Activated naive CD8-positive, alpha-beta T cell treated with anti-CD3 and anti-CD28 coated beads, Interleukin-2, amount 10 ng/mL, durations not matched to agents 7 days and 5 days (primary cell): Measurements from ENCODE around the gene TGFB1I1. TPM values are rescaled to one million over a fixed set of nuclear protein-coding genes. Genes with fewer than 3 reads are reported as not detected.

Source experiments
- ATAC-seq: fragments of 150-1000 bp; cut with Tn5 transposase; one replicate; pipeline ENCODE4 v1.10.0; 2021; ENCODE audit warnings: low read depth, moderate library complexity
- POLR2A ChIA-PET: fragments of 350-600 bp; sonication (Branson Sonifier 250); formaldehyde crosslinking; loops from one replicate; lab custom pipeline; 2021; ENCODE audit warnings: antibody characterized with exemption; lab: Charles Lee
- DNase-seq: peaks from one replicate; pipeline ENCODE4 v3.0.0; 2021
- H3K27ac Mint-ChIP-seq: one replicate; pipeline ENCODE4 v1.8.0; 2022; ENCODE audit warnings: mild to moderate bottlenecking, mixed read lengths
- H3K27me3 Mint-ChIP-seq: one replicate; pipeline ENCODE4 v1.8.0; 2022; ENCODE audit warnings: mild to moderate bottlenecking, moderate library complexity, mixed read lengths
- H3K36me3 Mint-ChIP-seq: one replicate; pipeline ENCODE4 v1.8.0; 2021; ENCODE audit warnings: mild to moderate bottlenecking, mixed read lengths
- H3K4me1 Mint-ChIP-seq: one replicate; pipeline ENCODE4 v1.8.0; 2021; ENCODE audit warnings: mixed read lengths
- H3K4me3 Mint-ChIP-seq: one replicate; pipeline ENCODE4 v1.8.0; 2022; ENCODE audit warnings: mild to moderate bottlenecking, moderate library complexity, mixed read lengths
- H3K9me3 Mint-ChIP-seq: one replicate; pipeline ENCODE4 v1.8.0; 2021; ENCODE audit warnings: mixed read lengths
- total RNA-seq, 2 experiments: library from RNA; stranded (reverse); gene quantifications; one replicate each; pipeline ENCODE4 v1.2.3, GENCODE V29; 2021

The TGFB1I1 gene
- total RNA-seq, 2 experiments from 2014 or later, result 1.4 to 1.5 TPM

GRCh38 chr16:31467151-31467773, 4.7 kb upstream of the TGFB1I1 start:
- peak overlapping the region; percentile 28 for H3K4me3 Mint-ChIP-seq
- DNase-seq (no peak), ATAC-seq (peak; percentile 74)
- POLR2A ChIA-PET, result no interaction called here
- no peaks in the 10 kb centered on the region for H3K9me3 Mint-ChIP-seq
- H3K36me3 Mint-ChIP-seq, result peaks cover 10% of the 10 kb centered on the region
- H3K27me3 Mint-ChIP-seq, result peaks cover 12% of the 10 kb centered on the region
- H3K4me1 Mint-ChIP-seq, result peaks cover 17% of the 10 kb centered on the region
- peak overlapping the region; percentile 78 for H3K27ac Mint-ChIP-seq

GRCh38 chr16:31467858-31468257, 4.1 kb upstream of the TGFB1I1 start:
- POLR2A ChIA-PET, result no interaction called here
- peaks cover 20% of the 10 kb centered on the region for H3K4me1 Mint-ChIP-seq
- no peak for ATAC-seq
- H3K27ac Mint-ChIP-seq, result no peak overlapping the region
- H3K36me3 Mint-ChIP-seq, result peaks cover 10% of the 10 kb centered on the region
- H3K9me3 Mint-ChIP-seq, result no peaks in the 10 kb centered on the region
- no peak for DNase-seq
- peaks cover 18% of the 10 kb centered on the region for H3K27me3 Mint-ChIP-seq
- H3K4me3 Mint-ChIP-seq, result no peak overlapping the region

GRCh38 chr16:31470615-31471014, 1.3 kb upstream of the TGFB1I1 start:
- Mint-ChIP-seq H3K4me1 (peaks cover 21% of the 10 kb centered on the region), H3K27ac (no peak overlapping the region), H3K9me3 (no peaks in the 10 kb centered on the region), H3K27me3 (peaks cover 31% of the 10 kb centered on the region), H3K36me3 (peaks cover 4% of the 10 kb centered on the region), H3K4me3 (no peak overlapping the region)
- no peak for ATAC-seq
- no peak for DNase-seq
- POLR2A ChIA-PET, result interaction anchor here (0.7 kb wide), 1 partner anchor 49 kb away, joined by 6 read pairs; no protein-coding TSS in a partner anchor

- ATAC-seq, result no peak
- H3K27ac Mint-ChIP-seq, result no peak overlapping the region
- DNase-seq, result no peak
- H3K36me3 Mint-ChIP-seq, result peaks cover 2% of the 10 kb centered on the region
- POLR2A ChIA-PET, result interaction anchor here (0.9 kb wide), 1 partner anchor 12 kb away, joined by 3 read pairs; the partner anchor contains the start of gene ARMC5
- H3K27me3 Mint-ChIP-seq, result peaks cover 36% of the 10 kb centered on the region
- H3K9me3 Mint-ChIP-seq, result no peaks in the 10 kb centered on the region
- H3K4me3 Mint-ChIP-seq, result peak overlapping the region; percentile 11
- H3K4me1 Mint-ChIP-seq, result peaks cover 23% of the 10 kb centered on the region
Measured at GRCh38 chr16:31471241-31471874, 594 bp upstream of the TGFB1I1 start.

- no peaks in the 10 kb centered on the region for H3K36me3 Mint-ChIP-seq
- peaks cover 40% of the 10 kb centered on the region for H3K27me3 Mint-ChIP-seq
- H3K4me3 Mint-ChIP-seq, result peak overlapping the region; percentile 77
- peak; percentile 57 for DNase-seq
- peak; percentile 41 for ATAC-seq
- no peaks in the 10 kb centered on the region for H3K9me3 Mint-ChIP-seq
- H3K27ac Mint-ChIP-seq, result no peak overlapping the region
- peaks cover 14% of the 10 kb centered on the region for H3K4me1 Mint-ChIP-seq
- POLR2A ChIA-PET, result no interaction called here
Measured at GRCh38 chr16:31472709-31473203, 804 bp downstream of the TGFB1I1 start.

- peak overlapping the region; percentile 77 for H3K4me3 Mint-ChIP-seq
- H3K27ac Mint-ChIP-seq, result no peak overlapping the region
- POLR2A ChIA-PET, result interaction anchor here (1.2 kb wide), 1 partner anchor 13 kb away, joined by 11 read pairs; the partner anchor contains the start of gene ARMC5
- DNase-seq, result no peak
- no peaks in the 10 kb centered on the region for H3K36me3 Mint-ChIP-seq
- H3K27me3 Mint-ChIP-seq, result peaks cover 40% of the 10 kb centered on the region
- peaks cover 10% of the 10 kb centered on the region for H3K4me1 Mint-ChIP-seq
- ATAC-seq, result no peak
- no peaks in the 10 kb centered on the region for H3K9me3 Mint-ChIP-seq
Measured at GRCh38 chr16:31473264-31473984, 1.5 kb downstream of the TGFB1I1 start.

GRCh38 chr16:31474173-31474714, 2.3 kb downstream of the TGFB1I1 start:
- no peak for ATAC-seq

GRCh38 chr16:31474773-31475738, 3.1 kb downstream of the TGFB1I1 start:
- Mint-ChIP-seq H3K4me3 (no peak overlapping the region), H3K36me3 (no peaks in the 10 kb centered on the region), H3K4me1 (peaks cover 10% of the 10 kb centered on the region), H3K27ac (no peak overlapping the region), H3K27me3 (peaks cover 40% of the 10 kb centered on the region), H3K9me3 (no peaks in the 10 kb centered on the region)
- ATAC-seq, result no peak
- POLR2A ChIA-PET, result interaction anchor here (1.2 to 4.5 kb wide), 2 partner anchors 15 to 16 kb away, joined by 11 to 36 read pairs; partner anchors contain the start of gene ARMC5
- no peak for DNase-seq

More at GRCh38 chr16:31474173-31474714, 2.3 kb downstream of the TGFB1I1 start:
- H3K9me3 Mint-ChIP-seq, result no peaks in the 10 kb centered on the region
- H3K27ac Mint-ChIP-seq, result no peak overlapping the region
- H3K4me3 Mint-ChIP-seq, result no peak overlapping the region
- no peak for DNase-seq
- peaks cover 40% of the 10 kb centered on the region for H3K27me3 Mint-ChIP-seq
- no peaks in the 10 kb centered on the region for H3K36me3 Mint-ChIP-seq
- peaks cover 10% of the 10 kb centered on the region for H3K4me1 Mint-ChIP-seq
- POLR2A ChIA-PET, result interaction anchor here (1.2 kb wide), 1 partner anchor 14 kb away, joined by 11 read pairs; the partner anchor contains the start of gene ARMC5

GRCh38 chr16:31475946-31476302, 4.0 kb downstream of the TGFB1I1 start:
- Mint-ChIP-seq H3K27ac (peak overlapping the region; percentile 80), H3K4me3 (peak overlapping the region; percentile 88), H3K27me3 (peaks cover 37% of the 10 kb centered on the region), H3K4me1 (peaks cover 10% of the 10 kb centered on the region), H3K9me3 (no peaks in the 10 kb centered on the region), H3K36me3 (no peaks in the 10 kb centered on the region)
- ATAC-seq (no peak), DNase-seq (no peak)
- POLR2A ChIA-PET, result interaction anchor here (1.4 to 4.5 kb wide), 2 partner anchors 15 to 17 kb away, joined by 6 to 36 read pairs; partner anchors contain the start of gene ARMC5

GRCh38 chr16:31476303-31477219, 4.6 kb downstream of the TGFB1I1 start:
- POLR2A ChIA-PET, result interaction anchor here (0.8 to 4.5 kb wide), 5 partner anchors 12 to 237 kb away, joined by 4 to 36 read pairs (median 5); partner anchors contain the start of gene ARMC5
- H3K27me3 Mint-ChIP-seq, result peaks cover 31% of the 10 kb centered on the region
- peak overlapping the region; percentile 88 for H3K4me3 Mint-ChIP-seq
- H3K36me3 Mint-ChIP-seq, result no peaks in the 10 kb centered on the region
- DNase-seq (peak; percentile 84), ATAC-seq (peak; percentile 87)
- peak overlapping the region; percentile 80 for H3K27ac Mint-ChIP-seq
- H3K4me1 Mint-ChIP-seq, result peaks cover 10% of the 10 kb centered on the region
- H3K9me3 Mint-ChIP-seq, result no peaks in the 10 kb centered on the region
